ENCODE measurements around the gene TRIM23. TPM values are rescaled to one million over a fixed set of nuclear protein-coding genes. Genes with fewer than 3 reads are reported as not detected.

The TRIM23 gene
- 10 to 100 TPM in 1 of 2 donors, 1 to 10 TPM in 1; 9.6 to 10.3 TPM for total RNA-seq

DNA sequence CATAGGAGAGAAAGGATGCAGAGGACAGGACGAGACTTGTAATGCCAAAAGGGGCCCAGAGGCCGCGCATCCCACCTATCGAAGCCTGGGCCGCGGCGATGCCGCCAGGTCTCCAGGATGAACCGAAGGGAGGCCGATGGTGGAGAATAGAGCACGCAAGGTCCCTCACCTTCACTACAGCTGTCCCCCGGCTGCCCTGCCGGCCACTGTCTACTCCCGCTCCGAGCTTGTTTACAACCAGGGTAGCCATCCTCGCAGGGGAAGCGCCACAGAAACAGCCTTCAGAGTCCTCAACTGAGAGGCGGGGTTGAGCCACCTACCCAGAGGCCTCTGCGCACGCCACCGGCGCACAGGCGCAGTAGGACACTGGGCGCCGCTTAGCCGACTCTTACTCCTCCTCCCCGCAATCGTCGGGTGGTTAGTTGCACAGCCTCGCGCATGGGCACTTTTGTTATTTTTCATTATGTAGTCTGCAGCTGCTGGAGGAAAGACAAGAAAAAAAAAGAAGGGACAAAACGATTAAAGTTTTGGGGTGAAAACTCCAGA lies at the start of gene TRIM23:
TSS of gene TRIM23 (minus strand) at position 309 of the 546 bp plus-strand sequence. CDS start at position 250, 59 bp downstream.
- ATAC-seq, result peak; percentile 99
- peaks cover 18 to 30% of the 10 kb centered on the region in 2 donors for H3K4me1 Mint-ChIP-seq (ENCODE audit: low read depth in 2 of 2)
- H3K36me3 Mint-ChIP-seq, result peaks cover 5% of the 10 kb centered on the region
- peak within 1 kb of the TSS; percentile 100 for H3K4me3 Mint-ChIP-seq
- peak within 1 kb of the TSS; percentile 96 for H3K27ac Mint-ChIP-seq
- no peaks in the 10 kb centered on the region for H3K9me3 Mint-ChIP-seq
- DNase-seq (ENCODE audit: low spot score), result peak; percentile 95
- H3K27me3 Mint-ChIP-seq, result no peaks in the 10 kb centered on the region

DNA sequence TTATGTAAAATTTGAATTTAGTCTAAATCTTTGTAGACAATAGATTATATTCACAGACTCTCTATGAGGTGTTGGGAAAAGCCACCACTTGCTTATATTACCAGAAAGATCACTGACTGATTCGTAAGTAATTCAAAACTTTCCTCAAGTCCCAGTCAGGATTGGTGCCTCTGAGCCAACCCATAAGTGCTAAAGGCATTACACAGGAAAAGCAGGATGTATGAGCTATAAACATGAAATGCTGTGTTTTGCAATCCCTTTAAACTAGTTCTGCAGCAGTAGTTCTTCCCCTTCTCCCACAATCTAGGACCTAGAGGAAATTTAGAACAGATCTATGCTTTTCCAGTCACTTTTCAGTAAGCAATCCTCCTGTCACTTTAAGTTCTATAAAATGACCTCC lies 48.7 kb upstream of the TRIM23 start:
- Mint-ChIP-seq H3K4me1 (ENCODE audit: low read depth in 2 of 2) (peaks cover 0 to 5% of the 10 kb centered on the region in 2 donors), H3K27me3 (no peaks in the 10 kb centered on the region), H3K36me3 (peaks cover 10% of the 10 kb centered on the region), H3K4me3 (no peak overlapping the region), H3K27ac (no peak overlapping the region), H3K9me3 (no peaks in the 10 kb centered on the region)
- no peak for ATAC-seq
- DNase-seq (ENCODE audit: low spot score), result no peak

DNA sequence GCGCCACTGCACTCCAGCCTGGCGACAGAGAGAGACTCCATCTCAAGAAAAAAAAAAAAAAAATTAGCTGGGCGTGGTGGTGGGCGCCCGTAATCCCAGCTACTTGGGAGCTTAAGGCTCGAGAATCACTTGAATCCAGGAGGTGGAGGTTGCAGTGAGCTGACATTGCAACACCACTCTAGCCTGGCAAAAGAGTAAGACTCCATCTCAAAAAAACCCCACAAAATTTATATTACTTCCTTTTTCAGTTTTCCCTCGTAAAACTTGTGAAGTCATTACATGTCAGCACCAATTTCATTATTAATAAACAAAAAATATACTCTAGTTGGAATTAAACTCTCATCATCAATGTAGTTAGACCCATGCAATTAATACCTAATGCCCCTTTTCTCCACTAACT lies 44.6 kb upstream of the TRIM23 start:
- H3K4me1 Mint-ChIP-seq (ENCODE audit: low read depth in 2 of 2), result peaks cover 6 to 8% of the 10 kb centered on the region in 2 donors
- no peak overlapping the region for H3K27ac Mint-ChIP-seq
- no peaks in the 10 kb centered on the region for H3K27me3 Mint-ChIP-seq
- DNase-seq (ENCODE audit: low spot score), result no peak
- no peak overlapping the region for H3K4me3 Mint-ChIP-seq
- no peak for ATAC-seq
- H3K36me3 Mint-ChIP-seq, result peaks cover 6% of the 10 kb centered on the region
- no peaks in the 10 kb centered on the region for H3K9me3 Mint-ChIP-seq

- peaks cover 10 to 16% of the 10 kb centered on the region in 2 donors for H3K4me1 Mint-ChIP-seq (ENCODE audit: low read depth in 2 of 2)
- H3K9me3 Mint-ChIP-seq, result no peaks in the 10 kb centered on the region
- no peaks in the 10 kb centered on the region for H3K27me3 Mint-ChIP-seq
- H3K36me3 Mint-ChIP-seq, result peaks cover 16% of the 10 kb centered on the region
- peak in 1 of 2 donors; percentile 52 for ATAC-seq
- H3K4me3 Mint-ChIP-seq, result peak overlapping the region; percentile 2
- DNase-seq (ENCODE audit: low spot score), result no peak
- H3K27ac Mint-ChIP-seq, result peak overlapping the region; percentile 17 to 59
Observed at GRCh38 chr5:65663804-65664521, 39.8 kb upstream of the TRIM23 start.

GRCh38 chr5:65654713-65655112 lies 30.6 kb upstream of the TRIM23 start:
- DNase-seq (ENCODE audit: low spot score) (no peak), ATAC-seq (no peak)
- no peak overlapping the region for H3K4me3 Mint-ChIP-seq
- H3K27ac Mint-ChIP-seq, result no peak overlapping the region
- H3K4me1 Mint-ChIP-seq (ENCODE audit: low read depth in 2 of 2), result no peaks in the 10 kb centered on the region
- H3K36me3 Mint-ChIP-seq, result peaks cover 10% of the 10 kb centered on the region
- H3K27me3 Mint-ChIP-seq, result no peaks in the 10 kb centered on the region
- no peaks in the 10 kb centered on the region for H3K9me3 Mint-ChIP-seq

- Mint-ChIP-seq H3K36me3 (peaks cover 15% of the 10 kb centered on the region), H3K27ac (no peak overlapping the region), H3K9me3 (no peaks in the 10 kb centered on the region), H3K27me3 (no peaks in the 10 kb centered on the region), H3K4me1 (ENCODE audit: low read depth in 2 of 2) (no peaks in the 10 kb centered on the region), H3K4me3 (no peak overlapping the region)
- DNase-seq (ENCODE audit: low spot score) (no peak), ATAC-seq (no peak)
Observed at GRCh38 chr5:65651144-65651543, 27.0 kb upstream of the TRIM23 start.

- Mint-ChIP-seq H3K4me1 (ENCODE audit: low read depth in 2 of 2) (no peaks in the 10 kb centered on the region), H3K9me3 (no peaks in the 10 kb centered on the region), H3K4me3 (no peak overlapping the region), H3K27ac (peak overlapping the region in 1 of 2 donors; percentile 5), H3K36me3 (peaks cover 9% of the 10 kb centered on the region), H3K27me3 (no peaks in the 10 kb centered on the region)
- DNase-seq (ENCODE audit: low spot score) (no peak), ATAC-seq (no peak)
Observed at GRCh38 chr5:65647941-65648340, 23.8 kb upstream of the TRIM23 start.

DNA sequence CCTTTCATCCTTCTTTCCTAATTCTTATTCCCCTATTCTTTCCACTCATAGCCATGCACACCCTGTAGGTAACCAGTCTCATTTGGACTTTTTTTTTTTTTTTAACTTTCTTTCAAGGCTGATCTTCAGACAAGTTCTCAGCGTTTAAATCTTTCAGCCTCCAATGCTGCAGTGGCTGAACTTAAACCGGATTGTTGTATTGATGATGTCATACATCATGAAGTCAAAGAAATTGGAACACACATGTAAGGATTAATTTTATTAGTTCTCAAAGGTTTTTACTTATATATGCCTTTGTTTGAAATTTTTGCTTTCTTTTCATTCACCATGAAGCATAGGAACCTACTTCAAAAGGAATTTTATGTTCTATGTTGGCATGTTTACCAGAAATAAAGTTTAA lies 22.8 kb upstream of the TRIM23 start:
- H3K27me3 Mint-ChIP-seq, result no peaks in the 10 kb centered on the region
- no peak for ATAC-seq
- no peak overlapping the region for H3K4me3 Mint-ChIP-seq
- H3K27ac Mint-ChIP-seq, result no peak overlapping the region
- peaks cover 9% of the 10 kb centered on the region for H3K36me3 Mint-ChIP-seq
- no peaks in the 10 kb centered on the region for H3K4me1 Mint-ChIP-seq (ENCODE audit: low read depth in 2 of 2)
- H3K9me3 Mint-ChIP-seq, result no peaks in the 10 kb centered on the region
- DNase-seq (ENCODE audit: low spot score), result no peak

- DNase-seq (ENCODE audit: low spot score) (no peak), ATAC-seq (no peak)
- H3K27me3 Mint-ChIP-seq, result no peaks in the 10 kb centered on the region
- H3K27ac Mint-ChIP-seq, result no peak overlapping the region
- H3K4me1 Mint-ChIP-seq (ENCODE audit: low read depth in 2 of 2), result no peaks in the 10 kb centered on the region
- peaks cover 13% of the 10 kb centered on the region for H3K36me3 Mint-ChIP-seq
- H3K9me3 Mint-ChIP-seq, result no peaks in the 10 kb centered on the region
- H3K4me3 Mint-ChIP-seq, result no peak overlapping the region
Observed at GRCh38 chr5:65640240-65640639, 16.1 kb upstream of the TRIM23 start.

- H3K27me3 Mint-ChIP-seq, result no peaks in the 10 kb centered on the region
- no peak overlapping the region for H3K27ac Mint-ChIP-seq
- H3K4me3 Mint-ChIP-seq, result no peak overlapping the region
- peaks cover 7 to 12% of the 10 kb centered on the region in 2 donors for H3K4me1 Mint-ChIP-seq (ENCODE audit: low read depth in 2 of 2)
- no peak for DNase-seq (ENCODE audit: low spot score)
- no peak for ATAC-seq
- H3K36me3 Mint-ChIP-seq, result peaks cover 6% of the 10 kb centered on the region
- no peaks in the 10 kb centered on the region for H3K9me3 Mint-ChIP-seq
Observed at GRCh38 chr5:65630981-65631380, 6.8 kb upstream of the TRIM23 start.

DNA sequence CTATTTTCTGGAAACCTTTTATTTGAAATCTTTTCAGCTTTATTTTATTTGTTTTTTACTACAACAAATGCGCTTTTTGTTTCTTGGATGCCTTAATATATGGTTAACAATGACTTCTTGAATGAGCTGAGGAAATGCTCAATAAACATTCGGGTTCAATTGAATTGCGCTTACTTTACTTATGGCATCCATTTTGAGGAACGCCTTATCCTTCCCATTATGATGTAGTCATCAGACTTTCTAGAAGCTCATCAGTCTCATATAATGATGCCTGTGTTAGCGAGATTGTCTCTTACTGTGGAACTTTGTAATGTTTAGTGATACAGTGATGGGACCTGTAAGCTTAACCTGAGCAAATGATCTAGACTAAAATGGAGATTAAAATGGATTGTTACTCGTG lies 1.6 kb upstream of the TRIM23 start:
- Mint-ChIP-seq H3K27me3 (no peaks in the 10 kb centered on the region), H3K9me3 (no peaks in the 10 kb centered on the region), H3K27ac (peak overlapping the region; percentile 96), H3K4me3 (peak overlapping the region; percentile 100), H3K36me3 (peaks cover 11% of the 10 kb centered on the region), H3K4me1 (ENCODE audit: low read depth in 2 of 2) (peaks cover 22 to 34% of the 10 kb centered on the region in 2 donors)
- DNase-seq (ENCODE audit: low spot score) (no peak), ATAC-seq (no peak)

- peak; percentile 87 to 89 for ATAC-seq
- H3K4me3 Mint-ChIP-seq, result peak within 1 kb of the TSS; percentile 100
- peaks cover 11% of the 10 kb centered on the region for H3K36me3 Mint-ChIP-seq
- H3K4me1 Mint-ChIP-seq (ENCODE audit: low read depth in 2 of 2), result peaks cover 21 to 34% of the 10 kb centered on the region in 2 donors
- H3K27ac Mint-ChIP-seq, result peak within 1 kb of the TSS; percentile 96
- H3K9me3 Mint-ChIP-seq, result no peaks in the 10 kb centered on the region
- no peaks in the 10 kb centered on the region for H3K27me3 Mint-ChIP-seq
- DNase-seq (ENCODE audit: low spot score), result peak; percentile 87
Observed at GRCh38 chr5:65624571-65625555, 730 bp upstream of the TRIM23 start, which contains the start of the genes SHLD3 and TRAPPC13. Gene SHLD3, plus strand, starts transcription at chr5:65625027. Its CDS starts 4,561 bp downstream, at chr5:65629588. Gene TRAPPC13, plus strand, starts transcription at chr5:65625027. Its CDS starts 34 bp downstream, at chr5:65625061.

GRCh38 chr5:65623482-65623881 lies 651 bp downstream of the TRIM23 start:
- Mint-ChIP-seq H3K27me3 (no peaks in the 10 kb centered on the region), H3K27ac (peak overlapping the region; percentile 96), H3K4me1 (ENCODE audit: low read depth in 2 of 2) (peaks cover 20 to 30% of the 10 kb centered on the region in 2 donors), H3K9me3 (no peaks in the 10 kb centered on the region), H3K36me3 (peaks cover 5% of the 10 kb centered on the region), H3K4me3 (peak overlapping the region; percentile 100)
- ATAC-seq (no peak), DNase-seq (ENCODE audit: low spot score) (no peak)

All from natural killer cell treated with Interleukin-12 subunit alpha and Interleukin-12 subunit beta and Interleukin-15 and Interleukin-18, amount 100 ng/mL, for 72 hours (primary cell).